Measurements from ENCODE around the gene EMC10.
A peak's percentile ranks its signal among the peaks of the same experiment; 100 is the strongest.
"Not testable (repeated sequence)": the region's sequence is repeated elsewhere in the genome, so short reads cannot be mapped to it uniquely, and the experiment has no call there.

Gene EMC10

DNA sequence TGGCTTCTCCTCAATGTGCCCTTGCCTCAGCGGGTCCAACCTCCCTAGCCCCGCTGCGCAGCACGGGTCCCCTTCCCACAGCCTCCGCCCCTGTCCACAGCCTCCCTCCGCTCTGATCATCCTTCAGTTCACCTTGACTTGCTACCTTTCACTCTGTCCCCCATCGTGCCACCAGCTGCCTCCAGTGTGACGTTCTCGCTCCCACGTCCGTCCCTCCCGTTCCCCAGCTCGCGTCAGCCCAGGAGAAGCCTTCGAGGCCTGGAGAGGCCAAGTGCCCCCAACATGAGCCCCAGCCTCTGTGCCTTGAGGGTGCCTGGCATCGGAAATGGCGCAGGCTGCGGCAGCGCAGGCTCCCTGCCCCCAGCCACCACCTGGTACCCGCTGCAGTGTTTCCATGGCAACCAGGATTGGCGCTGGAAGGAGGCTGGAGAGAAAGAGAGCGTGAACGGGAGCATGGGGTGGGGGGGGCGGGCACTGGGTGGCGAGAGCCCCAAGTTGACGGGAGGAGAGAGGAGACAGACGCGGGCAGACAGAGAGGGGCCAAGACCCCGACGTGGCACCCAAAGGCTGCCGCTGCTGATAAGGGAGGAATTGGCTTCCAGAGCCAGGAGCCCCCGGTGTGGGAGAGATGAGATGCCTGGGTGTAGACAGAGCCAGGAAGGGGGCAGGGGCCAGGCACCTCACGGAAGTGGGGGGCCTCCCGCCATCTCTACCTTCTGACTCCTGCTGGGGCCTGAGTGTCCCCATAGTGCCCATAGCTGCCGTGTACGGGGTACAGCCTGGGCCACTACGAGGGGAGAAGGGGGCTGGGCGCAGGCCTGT lies 38.2 kb downstream of the EMC10 start:
- no peak for DNase-seq (ENCODE audit: low spot score)

DNA sequence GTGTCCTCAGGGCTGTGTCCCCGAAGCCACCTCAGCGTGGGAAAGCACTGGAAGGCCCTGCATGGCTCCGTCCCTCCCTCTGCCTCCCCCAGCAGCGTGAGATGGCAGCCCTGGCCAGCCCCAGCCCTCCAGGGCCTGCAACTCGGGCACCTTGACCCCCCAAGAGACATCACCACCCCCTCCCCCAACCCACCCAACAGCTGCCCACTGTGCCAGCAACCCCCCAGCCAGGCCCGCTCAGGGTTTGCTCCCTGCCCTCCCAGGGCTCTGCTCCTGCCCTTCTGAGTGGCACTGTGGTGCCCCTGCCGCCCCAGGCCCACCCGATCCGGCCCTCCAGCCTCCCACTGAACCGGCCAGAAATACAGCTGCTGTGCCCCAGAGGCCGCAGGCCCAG lies 38.9 kb downstream of the EMC10 start:
- no peak for DNase-seq (ENCODE audit: low spot score)

DNA sequence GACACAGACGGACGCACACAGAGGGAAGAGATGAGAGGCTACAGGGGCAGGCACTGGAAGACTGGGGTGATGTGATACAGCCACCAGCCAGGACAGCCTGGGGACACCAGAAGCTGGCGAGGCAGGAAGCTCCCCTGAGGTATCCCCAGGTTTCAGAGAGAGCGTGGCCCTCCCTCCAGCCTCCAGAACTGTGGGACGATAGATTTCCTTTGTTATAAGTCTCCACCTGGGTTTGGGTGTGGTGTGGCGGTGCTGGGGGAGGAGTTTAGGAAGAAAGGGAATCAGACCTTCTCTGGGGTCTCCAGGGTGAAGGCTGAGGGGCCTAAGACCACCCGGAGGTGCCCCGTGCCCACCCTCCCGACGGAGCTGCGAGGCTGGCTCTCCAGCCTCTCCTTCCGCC lies 40.1 kb downstream of the EMC10 start:
- no peak for DNase-seq (ENCODE audit: low spot score)

DNA sequence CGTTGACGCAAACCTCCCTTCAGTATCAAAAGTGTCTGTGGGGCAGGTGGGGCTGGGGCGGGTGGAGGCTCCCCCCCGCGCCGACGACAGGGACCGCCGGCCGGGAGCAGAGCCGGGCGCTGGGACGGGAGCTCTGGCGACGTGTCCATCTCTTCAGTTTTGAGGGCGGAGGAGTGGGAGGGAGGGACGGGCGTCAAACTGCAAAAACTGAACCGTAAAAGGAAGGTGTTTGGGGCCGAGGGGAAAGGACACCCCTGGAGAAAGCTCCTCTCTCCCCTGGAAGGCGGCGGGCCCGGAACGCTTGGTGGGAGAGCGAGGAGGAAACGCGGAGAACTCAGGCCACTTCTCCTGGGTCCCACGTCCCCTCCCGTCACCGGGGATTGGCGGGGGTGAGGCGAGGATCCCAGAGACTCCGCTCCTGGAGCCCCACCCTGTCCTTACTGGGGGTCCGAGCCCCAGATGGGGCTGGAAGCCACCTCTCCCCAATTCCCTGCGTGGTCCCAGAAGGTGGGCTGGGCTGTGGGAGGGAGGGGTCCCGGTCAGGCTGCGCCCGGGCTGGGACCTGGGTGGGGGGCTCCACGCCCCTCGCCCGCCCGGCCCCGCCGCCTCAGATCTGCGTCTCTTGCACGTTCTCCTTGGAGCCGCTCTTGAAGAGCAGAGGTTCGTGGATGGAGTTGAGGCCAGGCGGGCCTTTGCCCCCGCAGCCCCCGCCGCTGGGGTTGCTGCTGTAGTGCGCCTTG lies 40.8 kb downstream of the EMC10 start:
- DNase-seq (ENCODE audit: low spot score), result no peak

- no peak for DNase-seq (ENCODE audit: low spot score)
These were observed 41.4 kb downstream of the EMC10 start for GRCh38 chr19:50517704-50518075.

DNA sequence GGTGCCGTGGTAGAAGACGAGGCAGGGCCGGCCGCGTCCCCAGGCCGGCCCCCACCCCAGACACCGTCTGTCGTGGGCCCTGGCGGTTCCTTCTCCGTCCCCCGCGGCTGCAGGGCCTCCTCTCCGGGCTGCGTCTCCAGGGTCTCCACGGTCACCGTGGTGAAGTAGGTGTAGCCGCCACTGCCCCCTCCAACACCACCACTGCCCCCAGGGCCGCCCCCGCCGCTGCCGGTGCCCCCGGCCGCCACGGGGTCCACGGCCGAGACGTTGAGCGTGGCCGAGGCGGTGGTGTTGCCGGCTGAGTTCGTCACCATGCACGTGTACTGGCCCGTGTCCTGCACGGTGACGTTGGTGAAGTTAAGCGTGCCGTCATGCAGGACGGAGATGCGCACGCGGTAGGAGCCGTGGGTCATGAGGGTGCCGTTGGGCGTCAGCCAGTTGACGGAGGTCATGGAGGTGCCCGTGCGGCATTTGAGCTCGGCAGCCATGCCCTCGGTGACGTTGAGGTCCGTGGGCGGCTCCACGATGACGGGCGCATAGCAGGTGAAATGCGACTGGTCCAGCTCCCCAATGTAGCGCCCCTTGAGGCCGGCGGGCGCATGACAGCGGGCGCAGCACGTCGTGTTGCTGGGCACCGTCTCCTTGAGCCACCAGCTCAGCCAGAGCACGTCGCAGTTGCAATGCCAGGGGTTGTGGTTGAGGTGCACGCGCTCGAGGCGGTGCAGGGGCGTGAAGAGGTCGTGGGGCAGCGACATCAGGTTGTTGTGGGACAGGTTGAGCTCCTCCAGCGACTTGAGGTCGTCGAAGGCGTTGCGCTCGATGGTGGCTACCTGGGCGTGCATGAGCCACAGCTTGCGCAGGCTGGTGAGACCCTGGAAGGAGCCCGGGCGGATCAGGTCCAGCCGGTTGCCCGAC lies 42.0 kb downstream of the EMC10 start:
- DNase-seq (ENCODE audit: low spot score), result no peak

GRCh38 chr19:50519006-50519575 lies 42.8 kb downstream of the EMC10 start:
- DNase-seq (ENCODE audit: low spot score), result no peak

GRCh38 chr19:50520822-50521465 lies 44.6 kb downstream of the EMC10 start:
- no peak for DNase-seq (ENCODE audit: low spot score)

- no peak for DNase-seq (ENCODE audit: low spot score)
These were observed 46.6 kb downstream of the EMC10 start for GRCh38 chr19:50522881-50523280.

DNA sequence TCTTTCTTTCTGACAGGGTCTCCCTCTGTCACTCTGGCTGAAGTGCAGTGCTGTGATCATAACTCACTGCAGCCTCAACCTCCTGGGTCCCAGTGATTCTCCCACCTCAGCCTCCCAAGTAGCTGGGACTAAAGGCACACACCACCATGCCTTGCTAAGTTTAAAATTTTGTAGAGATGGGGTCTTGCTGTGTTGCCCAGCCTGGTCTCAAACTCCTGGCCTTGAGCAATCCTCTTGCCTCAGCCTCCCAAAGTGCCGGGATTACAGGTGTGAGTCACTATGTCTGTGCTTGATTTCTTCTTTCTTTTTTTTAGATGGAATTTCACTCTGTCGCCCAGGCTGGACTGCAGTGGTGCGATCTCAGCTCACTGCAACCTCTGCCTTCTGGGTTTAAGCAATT lies 51.7 kb downstream of the EMC10 start:
- DNase-seq (ENCODE audit: low spot score), result not testable (repeated sequence)

- no peak for DNase-seq (ENCODE audit: low spot score)
These were observed 54.9 kb downstream of the EMC10 start for GRCh38 chr19:50531171-50531612.

DNA sequence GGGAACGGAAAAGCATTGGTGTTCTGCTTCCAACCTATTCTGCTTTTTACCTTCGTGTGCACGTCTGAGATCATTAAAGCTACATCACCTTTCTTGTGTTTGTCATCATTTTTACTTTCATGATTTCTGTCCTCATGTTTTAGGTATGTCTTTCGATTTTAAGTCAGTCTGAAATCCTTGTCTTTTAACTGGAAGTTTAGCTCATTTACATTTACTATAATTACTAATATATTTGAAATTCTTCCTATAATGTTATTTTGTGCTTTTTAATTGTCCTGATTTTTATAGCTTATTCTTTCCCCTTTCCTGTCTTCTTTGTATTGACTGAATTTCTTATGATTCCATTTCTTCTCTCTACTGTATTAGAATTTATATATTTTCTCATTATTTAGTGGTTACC lies 56.6 kb downstream of the EMC10 start:
- no peak for DNase-seq (ENCODE audit: low spot score)

- DNase-seq (ENCODE audit: low spot score), result no peak
These were observed 58.2 kb downstream of the EMC10 start for GRCh38 chr19:50534478-50534877.

- no peak for DNase-seq (ENCODE audit: low spot score)
These were observed 59.4 kb downstream of the EMC10 start for GRCh38 chr19:50535672-50536187.

GRCh38 chr19:50536662-50537305 lies 60.5 kb downstream of the EMC10 start:
- DNase-seq (ENCODE audit: low spot score), result no peak

DNA sequence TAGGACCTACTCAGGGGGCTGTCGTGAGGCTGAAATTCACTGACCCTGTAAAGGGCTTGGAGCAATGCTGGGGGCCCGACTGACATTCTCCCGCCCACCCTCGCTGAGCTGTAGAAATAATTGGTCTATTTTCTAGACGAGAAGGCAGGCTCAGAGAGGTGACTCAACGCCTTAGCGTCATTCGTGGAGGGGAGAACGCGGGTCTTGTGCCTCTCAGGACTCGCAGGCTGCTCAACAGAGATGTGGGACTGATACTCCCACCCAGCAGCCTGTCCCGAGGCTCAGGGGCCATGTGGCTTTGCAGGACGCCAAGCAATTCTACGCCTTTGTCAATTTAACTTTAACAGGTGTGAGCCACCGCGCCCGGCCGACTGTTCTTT lies 61.0 kb downstream of the EMC10 start:
- no peak for DNase-seq (ENCODE audit: low spot score)

- DNase-seq (ENCODE audit: low spot score), result peak; percentile 84
These were observed 61.5 kb downstream of the EMC10 start for GRCh38 chr19:50537769-50538230.

Data from HuH-7.5 (cell line).